Gastroesophageal sphincter (tissue), 4 donors: ENCODE data around the gene ITGBL1. TPM values are rescaled to one million over a fixed set of nuclear protein-coding genes. Genes with fewer than 3 reads are reported as not detected.
A peak's percentile ranks its signal among the peaks of the same experiment; 100 is the strongest.

ENCODE experiments used
- ATAC-seq: fragments of 150-250 bp; one replicate; pipeline ENCODE4 v1.9.1; 2016; ENCODE audit warnings: mild to moderate bottlenecking, moderate library complexity
- H3K27ac ChIP-seq, 4 donors: fragments of 200-600 bp; sonication (generic) in 3 of 4; 1 replicate in 3 of 4; 2 replicates in 1 of 4; pipeline ENCODE4 v1.5.1; 2016 to 2019
- H3K27me3 ChIP-seq: fragments of 200-600 bp; sonication (generic); one replicate; pipeline ENCODE4 v1.5.1; 2019
- H3K36me3 ChIP-seq, 2 donors: fragments of 200-600 bp; sonication (generic); one replicate each; pipeline ENCODE4 v1.5.1; 2019; ENCODE audit warnings: control low read depth in 1 of 2
- H3K4me1 ChIP-seq, 3 donors: fragments of 200-600 bp; sonication (generic); 1 replicate in 2 of 3; 2 replicates in 1 of 3; pipeline ENCODE4 v1.5.1; 2016 to 2019; ENCODE audit warnings: control low read depth in 2 of 3
- H3K4me3 ChIP-seq, 2 donors: fragments of 200-600 bp; sonication (generic); one replicate each; pipeline ENCODE4 v1.5.1; 2019; ENCODE audit warnings: mild to moderate bottlenecking in 1 of 2, moderate library complexity in 1 of 2
- H3K9me3 ChIP-seq, 3 donors: fragments of 200-600 bp; sonication (generic); one replicate each; pipeline ENCODE4 v1.5.1; 2017 to 2019; ENCODE audit warnings: control low read depth in 2 of 3
- CTCF ChIP-seq, 4 experiments: fragments of 200-600 bp in 2 of 4; fragments of 450-650 bp in 2 of 4; sonication (generic) in 1 of 4; IDR thresholded peaks; one replicate each; pipeline ENCODE4 v1.5.1; 2017 to 2019; ENCODE audit warnings: antibody characterized with exemption in 4 of 4, mild to moderate bottlenecking in 2 of 4, moderate library complexity in 2 of 4
- EP300 ChIP-seq: sonication (generic); formaldehyde crosslinking; IDR thresholded peaks from one replicate; pipeline ENCODE4 v1.6.1; 2017; ENCODE audit warnings: antibody characterized with exemption, mild to moderate bottlenecking
- POLR2A ChIP-seq, 2 donors: fragments of 450-650 bp; IDR thresholded peaks; one replicate each; pipeline ENCODE4 v1.6.1; 2017; ENCODE audit warnings: antibody characterized with exemption in 2 of 2, mild to moderate bottlenecking in 2 of 2, moderate library complexity in 1 of 2
- POLR2AphosphoS5 ChIP-seq: sonication (generic); formaldehyde crosslinking; IDR thresholded peaks from one replicate; pipeline ENCODE4 v1.6.1; 2017; ENCODE audit warnings: antibody characterized with exemption
- WGBS, 2 donors: methylation state at CpG; one replicate each; pipeline ENCODE4 v1.1.5; 2018; ENCODE audit warnings: low coverage in 1 of 2; 5-methylcytosine and 5-hydroxymethylcytosine counted together
- total RNA-seq, 4 donors: library from RNA; depleted of rRNA; stranded (reverse); fragments of >200 nt; gene quantifications; one replicate each; pipeline ENCODE4 v1.1.0, GENCODE V29; 2016

The ITGBL1 gene
- total RNA-seq, 4 donors from 2014 or later: 8.6 to 28.0 (median 12.8) TPM

- ATAC-seq: peak; percentile 62
- Histone ChIP-seq H3K9me3 (no peaks in the 10 kb centered on the region), H3K27ac (peak overlapping the region in 1 of 4 donors; percentile 48), H3K36me3 (no peaks in the 10 kb centered on the region), H3K27me3 (no peaks in the 10 kb centered on the region), H3K4me1 (peaks cover 0 to 11% (median 1%) of the 10 kb centered on the region in 3 donors), H3K4me3 (no peak overlapping the region)
- WGBS, 2 donors: 60 to 74% methylated on average over 2 to 4 of the region's 4 CpGs
- TF ChIP-seq POLR2AphosphoS5: no peak
- no peak for TF ChIP-seq POLR2A (IDR thresholded peaks at IDR 0.05)
- no peak for TF ChIP-seq CTCF (IDR thresholded peaks at IDR 0.05)
- TF ChIP-seq EP300: no peak
Measured at GRCh38 chr13:101695870-101696516, 243.5 kb downstream of the ITGBL1 start.

- peaks cover 0 to 11% (median 0%) of the 10 kb centered on the region in 3 donors for H3K4me1 ChIP-seq
- no peaks in the 10 kb centered on the region for H3K9me3 ChIP-seq
- WGBS, 2 donors: 52 to 60% methylated on average over 3 of the region's 3 CpGs
- peak overlapping the region in 1 of 4 donors; percentile 15 for H3K27ac ChIP-seq
- TF ChIP-seq EP300 (no peak), CTCF (IDR thresholded peaks at IDR 0.05) (no peak), POLR2AphosphoS5 (no peak), POLR2A (IDR thresholded peaks at IDR 0.05) (no peak)
- no peak overlapping the region for H3K4me3 ChIP-seq
- no peaks in the 10 kb centered on the region for H3K36me3 ChIP-seq
- no peaks in the 10 kb centered on the region for H3K27me3 ChIP-seq
- ATAC-seq: peak; percentile 21
Measured at GRCh38 chr13:101697745-101698144, 245.3 kb downstream of the ITGBL1 start.

GRCh38 chr13:101698400-101698799 lies 245.9 kb downstream of the ITGBL1 start:
- ATAC-seq: no peak
- H3K27me3 ChIP-seq: no peaks in the 10 kb centered on the region
- no peak overlapping the region for H3K4me3 ChIP-seq
- peak overlapping the region in 2 of 4 donors; percentile 67 to 75 for H3K27ac ChIP-seq
- WGBS, 2 donors: 42 to 45% methylated on average over 2 of the region's 2 CpGs
- TF ChIP-seq POLR2A (IDR thresholded peaks at IDR 0.05): no peak
- no peak for TF ChIP-seq EP300
- TF ChIP-seq POLR2AphosphoS5: no peak
- TF ChIP-seq CTCF (IDR thresholded peaks at IDR 0.05): no peak
- H3K4me1 ChIP-seq: peaks cover 0 to 11% (median 0%) of the 10 kb centered on the region in 3 donors
- no peaks in the 10 kb centered on the region for H3K36me3 ChIP-seq
- H3K9me3 ChIP-seq: no peaks in the 10 kb centered on the region

GRCh38 chr13:101700598-101700997 lies 248.1 kb downstream of the ITGBL1 start:
- WGBS, 2 donors: 44 to 49% methylated on average over 3 of the region's 3 CpGs
- TF ChIP-seq EP300 (no peak), POLR2AphosphoS5 (peak; percentile 23), POLR2A (IDR thresholded peaks at IDR 0.05) (no peak)
- Histone ChIP-seq H3K4me3 (no peak overlapping the region), H3K27me3 (no peaks in the 10 kb centered on the region), H3K27ac (peak overlapping the region in 3 of 4 donors; percentile 67 to 85 (median 75)), H3K4me1 (peaks cover 0 to 11% (median 0%) of the 10 kb centered on the region in 3 donors), H3K9me3 (no peaks in the 10 kb centered on the region), H3K36me3 (no peaks in the 10 kb centered on the region)
- peak; percentile 85 for ATAC-seq

- Histone ChIP-seq H3K36me3 (no peaks in the 10 kb centered on the region), H3K27ac (no peak overlapping the region), H3K27me3 (no peaks in the 10 kb centered on the region), H3K9me3 (no peaks in the 10 kb centered on the region), H3K4me3 (no peak overlapping the region), H3K4me1 (peaks cover 0 to 11% (median 0%) of the 10 kb centered on the region in 3 donors)
- TF ChIP-seq POLR2AphosphoS5: no peak
- no peak for TF ChIP-seq CTCF (IDR thresholded peaks at IDR 0.05)
- TF ChIP-seq POLR2A (IDR thresholded peaks at IDR 0.05): no peak
- TF ChIP-seq EP300: no peak
- ATAC-seq: no peak
- WGBS, 2 donors: 83 to 100% methylated on average over 1 of the region's 1 CpG
Measured at GRCh38 chr13:101703081-101703480, 250.6 kb downstream of the ITGBL1 start.
